ENCODE data around the gene CABP7.

The CABP7 gene

DNA sequence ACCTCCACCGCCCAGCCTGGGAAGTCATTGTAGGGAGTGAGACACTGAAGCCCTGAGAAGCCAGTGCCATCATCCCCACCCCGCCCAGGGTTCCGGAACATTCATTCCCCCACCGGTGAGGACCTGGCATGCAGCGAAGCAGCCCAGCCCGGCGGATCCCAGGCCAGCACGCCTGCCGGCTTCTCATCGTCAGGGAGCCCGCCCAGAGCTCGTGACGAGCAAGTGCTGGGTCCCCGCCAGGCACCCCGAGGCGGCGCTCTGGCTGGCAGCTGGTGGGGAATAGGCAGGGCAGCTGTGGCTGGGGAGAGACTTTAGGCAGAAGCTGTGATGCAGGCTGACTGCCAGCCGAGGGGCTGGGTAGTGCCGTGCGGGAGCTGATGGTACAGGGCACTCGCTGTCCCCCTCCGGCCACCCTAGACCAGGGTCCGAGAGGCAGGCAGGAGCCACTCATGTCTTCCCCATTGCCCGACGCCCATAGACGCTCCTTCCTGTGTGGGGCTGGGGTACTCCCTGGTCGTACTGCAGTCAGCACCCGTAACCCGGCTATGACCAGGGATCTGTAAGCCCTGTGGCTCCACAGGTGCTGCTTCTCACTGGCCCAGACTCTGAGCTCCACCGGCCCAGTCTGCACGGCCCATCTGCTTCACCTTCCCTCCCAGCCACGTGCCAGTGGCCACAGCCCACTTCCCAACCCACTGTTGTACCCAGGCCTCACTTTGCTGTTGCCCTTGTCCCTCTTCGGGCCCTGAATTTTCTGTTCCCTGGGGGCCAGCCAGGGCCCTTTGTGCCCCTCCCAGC, 24.5 kb upstream of the CABP7 start:
- TF ChIP-seq, protein P1, sequence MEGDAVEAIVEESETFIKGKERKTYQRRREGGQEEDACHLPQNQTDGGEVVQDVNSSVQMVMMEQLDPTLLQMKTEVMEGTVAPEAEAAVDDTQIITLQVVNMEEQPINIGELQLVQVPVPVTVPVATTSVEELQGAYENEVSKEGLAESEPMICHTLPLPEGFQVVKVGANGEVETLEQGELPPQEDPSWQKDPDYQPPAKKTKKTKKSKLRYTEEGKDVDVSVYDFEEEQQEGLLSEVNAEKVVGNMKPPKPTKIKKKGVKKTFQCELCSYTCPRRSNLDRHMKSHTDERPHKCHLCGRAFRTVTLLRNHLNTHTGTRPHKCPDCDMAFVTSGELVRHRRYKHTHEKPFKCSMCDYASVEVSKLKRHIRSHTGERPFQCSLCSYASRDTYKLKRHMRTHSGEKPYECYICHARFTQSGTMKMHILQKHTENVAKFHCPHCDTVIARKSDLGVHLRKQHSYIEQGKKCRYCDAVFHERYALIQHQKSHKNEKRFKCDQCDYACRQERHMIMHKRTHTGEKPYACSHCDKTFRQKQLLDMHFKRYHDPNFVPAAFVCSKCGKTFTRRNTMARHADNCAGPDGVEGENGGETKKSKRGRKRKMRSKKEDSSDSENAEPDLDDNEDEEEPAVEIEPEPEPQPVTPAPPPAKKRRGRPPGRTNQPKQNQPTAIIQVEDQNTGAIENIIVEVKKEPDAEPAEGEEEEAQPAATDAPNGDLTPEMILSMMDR (IDR thresholded peaks at IDR 0.05; ENCODE audit: borderline replicate concordance, insufficient read depth, low read depth, low read length): no peak
- H3K4me3 ChIP-seq (ENCODE audit: low read depth, low read length): no peak overlapping the region

DNA sequence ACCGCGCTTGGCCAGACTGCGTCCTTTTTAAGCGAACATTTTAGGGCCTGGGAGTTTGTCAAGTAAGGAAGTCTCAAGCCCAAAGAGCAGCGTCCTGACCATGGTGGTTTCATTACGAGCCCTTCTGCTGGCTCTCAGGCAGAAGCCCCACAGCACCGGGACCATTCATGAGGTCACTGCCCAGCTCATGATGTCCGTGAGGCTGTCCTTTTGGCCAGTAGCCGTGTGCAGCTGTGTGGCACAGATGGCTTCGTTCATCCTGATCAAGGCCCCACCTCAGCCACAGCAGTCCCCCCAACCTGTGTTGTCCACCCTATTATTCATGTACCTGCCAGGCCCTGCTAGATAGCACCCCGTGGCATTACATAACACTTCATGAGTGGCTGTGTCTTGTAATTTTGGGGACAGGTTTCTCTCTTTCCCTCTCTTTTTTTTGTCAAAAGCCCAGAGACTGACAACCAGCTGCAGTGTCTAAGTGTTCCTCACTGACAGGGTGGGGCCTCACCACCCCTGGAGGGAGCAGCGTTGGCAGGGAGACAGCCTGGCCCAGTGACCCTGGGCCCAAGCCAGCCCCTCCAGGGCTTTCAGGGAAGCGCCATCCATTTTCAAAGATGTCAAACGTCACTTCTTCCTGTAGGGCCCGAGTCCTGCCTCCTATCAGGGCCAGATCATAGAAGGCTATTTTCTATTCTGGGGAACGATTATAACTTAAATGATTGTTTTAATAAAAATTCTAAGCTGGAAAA, 21.8 kb upstream of the CABP7 start:
- TF ChIP-seq, protein P1 (IDR thresholded peaks at IDR 0.05; ENCODE audit: borderline replicate concordance, insufficient read depth, low read depth, low read length): no peak
- no peak overlapping the region for H3K4me3 ChIP-seq (ENCODE audit: low read depth, low read length)

DNA sequence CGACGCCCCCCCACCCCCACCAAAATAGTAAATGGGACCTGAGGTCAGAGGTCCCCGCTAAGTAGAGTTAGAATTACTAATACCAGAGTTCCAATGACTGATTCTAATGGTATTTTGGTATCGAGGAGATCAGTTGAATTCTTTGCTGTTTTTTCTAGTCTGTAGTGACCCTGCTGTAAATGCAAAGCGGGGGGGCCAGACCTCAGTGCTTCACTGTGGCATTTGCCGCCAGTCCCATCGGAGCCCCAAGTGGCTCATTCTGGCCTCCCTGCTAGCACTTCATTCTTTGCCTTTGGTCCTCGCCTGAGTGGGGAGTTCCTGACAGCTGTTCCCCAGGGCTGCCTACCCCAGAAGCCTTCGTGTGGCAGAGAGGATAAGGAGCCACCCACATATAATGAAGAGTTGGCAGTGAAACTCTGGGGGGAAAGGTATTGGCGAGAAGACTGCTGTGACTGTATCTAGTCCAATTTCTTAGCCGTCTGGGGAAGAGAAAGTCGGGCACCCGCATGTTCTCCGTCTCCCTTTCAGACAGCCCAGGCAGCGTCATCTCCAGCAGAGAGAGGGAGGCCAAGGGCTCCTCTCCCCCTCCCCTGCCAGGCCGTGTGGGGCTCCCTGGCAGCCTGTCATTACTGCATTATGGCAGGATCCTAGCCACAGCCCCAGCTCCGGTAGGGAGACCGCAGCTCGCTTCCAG, 19.4 kb upstream of the CABP7 start:
- TF ChIP-seq, protein P1 (IDR thresholded peaks at IDR 0.05; ENCODE audit: borderline replicate concordance, insufficient read depth, low read depth, low read length): no peak

DNA sequence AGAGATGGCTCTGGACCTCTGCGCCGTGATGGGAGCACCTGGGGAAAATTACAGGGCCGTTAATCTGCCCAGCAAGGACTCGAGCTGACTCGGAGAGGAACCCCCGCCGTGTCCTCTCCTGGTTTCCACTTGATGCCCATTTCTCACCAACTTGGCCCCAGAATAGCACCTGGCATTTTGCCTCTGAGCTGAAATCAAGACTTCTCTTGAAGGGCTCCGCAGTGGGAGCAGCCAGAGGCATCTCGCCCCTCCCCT, 19.0 kb upstream of the CABP7 start:
- TF ChIP-seq, protein P1 (IDR thresholded peaks at IDR 0.05; ENCODE audit: borderline replicate concordance, insufficient read depth, low read depth, low read length): no peak
- H3K4me3 ChIP-seq (ENCODE audit: low read depth, low read length): no peak overlapping the region

More for the DNA sequence above, 19.4 kb upstream of the CABP7 start:
- no peak overlapping the region for H3K4me3 ChIP-seq (ENCODE audit: low read depth, low read length)

DNA sequence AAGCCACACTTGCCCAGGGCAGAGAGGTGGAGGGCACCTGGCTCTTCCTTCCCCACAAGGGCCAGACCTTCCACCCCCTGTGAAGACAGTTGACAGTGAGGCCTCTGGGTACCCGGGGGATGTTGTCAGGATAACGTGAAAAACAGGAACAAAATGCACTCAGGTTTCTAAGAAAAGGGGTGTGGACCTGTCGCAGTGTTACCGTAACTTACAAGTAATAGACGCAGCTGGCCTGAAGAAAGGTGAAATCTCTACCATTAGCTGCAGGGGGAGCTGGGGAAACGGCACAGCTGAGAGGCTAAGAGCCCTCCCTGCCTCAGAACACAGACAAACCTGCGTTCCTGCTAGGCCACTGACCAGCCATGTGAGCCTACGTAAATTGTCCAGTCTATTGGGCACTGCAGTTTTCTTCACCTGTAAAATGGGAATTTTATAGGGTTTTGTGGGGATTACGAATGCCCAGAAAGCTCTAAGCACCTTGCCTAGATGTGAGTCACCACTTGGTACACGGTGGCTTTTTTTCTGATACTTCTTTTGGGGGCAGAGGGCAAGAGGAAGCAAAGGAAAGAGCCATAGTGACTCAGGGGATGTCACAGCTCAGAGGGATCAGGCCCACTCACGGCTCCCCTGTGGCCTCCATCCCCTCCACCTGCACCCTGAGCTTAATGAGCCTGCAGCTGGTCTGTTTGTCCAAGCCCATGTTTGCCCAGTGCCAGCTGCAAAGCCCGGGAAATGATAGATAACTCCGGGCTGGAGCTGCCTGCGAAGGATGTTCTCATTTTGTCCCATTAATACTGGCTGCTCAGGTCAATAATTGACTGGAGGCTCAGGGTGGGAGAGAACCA, 18.4 kb upstream of the CABP7 start:
- H3K4me3 ChIP-seq (ENCODE audit: low read depth, low read length): no peak overlapping the region
- TF ChIP-seq, protein P1 (IDR thresholded peaks at IDR 0.05; ENCODE audit: borderline replicate concordance, insufficient read depth, low read depth, low read length): 0 out of 2 replicates have a peak, but pooled peaks have one; percentile 18

DNA sequence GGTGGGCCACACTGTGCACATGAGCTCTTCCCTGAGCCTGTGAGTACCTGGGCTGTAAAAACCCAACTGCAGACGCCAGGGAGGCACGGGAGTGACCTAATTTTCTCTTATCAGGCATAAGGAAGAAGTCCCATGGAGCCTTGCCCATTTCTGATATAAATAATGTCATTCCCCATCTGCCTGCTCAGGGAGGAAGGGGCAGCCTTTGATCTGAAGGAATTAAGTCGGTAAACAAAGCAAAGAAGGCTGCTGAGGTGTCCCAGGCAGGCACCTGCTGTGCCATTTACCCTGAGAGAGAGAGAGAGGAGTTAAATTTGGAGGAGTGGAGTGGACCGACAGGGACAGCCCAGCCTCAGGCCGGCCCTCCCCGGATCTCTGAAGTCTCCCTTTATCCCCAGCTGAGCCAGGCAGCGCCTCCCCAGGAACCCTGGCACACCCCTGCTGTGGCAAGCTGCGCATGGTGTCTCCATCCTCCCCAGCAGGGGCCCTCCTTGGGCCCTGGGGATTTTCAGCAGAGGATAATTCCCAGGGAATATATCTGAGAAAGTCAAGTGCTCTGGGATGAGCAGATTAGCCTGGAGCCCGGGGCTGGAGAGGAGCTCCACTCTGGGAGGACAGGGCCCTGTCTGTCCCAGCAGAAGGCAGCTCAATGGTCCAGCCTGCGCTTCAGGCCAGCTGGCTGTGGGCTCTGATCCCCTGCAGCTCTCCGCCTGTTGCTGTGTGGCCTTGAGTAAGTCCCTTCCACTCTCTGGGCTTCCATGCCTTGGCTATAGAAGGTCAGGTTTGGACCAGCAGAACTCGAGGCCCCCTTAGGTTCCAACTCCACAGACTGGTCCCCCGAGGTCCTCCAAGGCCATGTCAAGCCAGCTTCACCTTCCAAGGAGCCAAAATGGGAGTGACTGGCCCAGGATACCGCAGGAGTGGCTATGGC, 17.5 kb upstream of the CABP7 start:
- TF ChIP-seq, protein P1 (IDR thresholded peaks at IDR 0.05; ENCODE audit: borderline replicate concordance, insufficient read depth, low read depth, low read length): no peak
- H3K4me3 ChIP-seq (ENCODE audit: low read depth, low read length): no peak overlapping the region
